SIG-M5 treated with dmso at 0.1 percent for 504 hours (cell line): ENCODE data around the gene CACNB2.
"Not testable (repeated sequence)": the region's sequence is repeated elsewhere in the genome, so short reads cannot be mapped to it uniquely, and the experiment has no call there.

Experiments
- DNase-seq: peaks from one replicate; lab custom pipeline; 2025; ENCODE audit not compliant: unreplicated experiment; lab: John Stamatoyannopoulos, UW

The CACNB2 gene

GRCh38 chr10:18561861-18562551, 421.8 kb downstream of the CACNB2 start:
- no peak for DNase-seq

DNA sequence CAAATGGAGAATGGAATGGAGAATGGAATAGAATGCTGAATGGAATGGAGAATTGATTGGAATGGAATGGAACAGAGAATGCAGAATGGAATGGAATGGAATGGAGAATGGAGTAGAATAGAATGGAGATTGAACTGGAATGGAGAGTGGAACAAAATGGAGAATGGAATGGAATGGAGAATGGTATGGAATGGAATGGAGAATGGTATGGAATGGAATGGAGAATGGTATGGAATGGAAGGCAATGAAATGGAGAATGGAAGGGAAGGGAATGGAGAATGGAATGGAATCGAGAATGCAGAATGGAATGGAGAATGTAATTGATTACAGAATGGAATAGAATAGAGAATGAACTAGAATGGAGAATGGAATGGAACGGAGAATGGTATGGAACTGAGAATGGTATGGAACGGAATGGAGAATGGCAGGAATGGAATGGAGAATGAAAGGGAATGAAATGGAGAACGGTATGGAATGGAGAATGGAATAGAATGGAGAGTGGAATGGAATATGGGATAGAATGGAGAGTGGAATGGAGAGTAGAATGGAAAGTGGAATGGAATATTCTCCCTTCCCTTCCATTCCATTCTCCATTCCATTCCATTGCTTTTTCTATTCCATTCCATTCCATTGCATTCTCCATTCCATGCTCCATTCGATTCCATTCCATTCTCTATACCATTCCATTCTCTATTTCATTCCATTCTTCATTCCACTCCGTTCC, 422.9 kb downstream of the CACNB2 start:
- no peak for DNase-seq

DNA sequence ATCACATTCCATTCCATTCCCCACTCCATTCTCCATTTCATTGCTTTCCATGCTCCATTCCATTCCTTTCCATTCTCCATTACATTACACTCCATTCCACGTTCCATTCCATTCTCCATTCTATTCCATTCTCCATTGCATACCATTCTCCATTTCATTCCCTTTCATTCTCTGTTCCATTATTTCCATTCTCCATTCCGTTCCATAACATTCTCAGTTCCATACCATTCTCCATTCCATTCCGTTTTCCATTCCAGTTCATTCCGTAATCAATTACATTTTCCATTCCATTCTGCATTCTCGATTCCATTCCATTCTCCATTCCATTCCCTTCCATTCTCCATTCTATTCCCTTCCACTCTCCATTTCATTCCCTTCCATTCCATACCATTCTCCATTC, 424.8 kb downstream of the CACNB2 start:
- DNase-seq: no peak

GRCh38 chr10:18566177-18566576, 426.0 kb downstream of the CACNB2 start:
- no peak for DNase-seq

- DNase-seq: no peak
Observed at GRCh38 chr10:18567343-18567856, 427.2 kb downstream of the CACNB2 start.

DNA sequence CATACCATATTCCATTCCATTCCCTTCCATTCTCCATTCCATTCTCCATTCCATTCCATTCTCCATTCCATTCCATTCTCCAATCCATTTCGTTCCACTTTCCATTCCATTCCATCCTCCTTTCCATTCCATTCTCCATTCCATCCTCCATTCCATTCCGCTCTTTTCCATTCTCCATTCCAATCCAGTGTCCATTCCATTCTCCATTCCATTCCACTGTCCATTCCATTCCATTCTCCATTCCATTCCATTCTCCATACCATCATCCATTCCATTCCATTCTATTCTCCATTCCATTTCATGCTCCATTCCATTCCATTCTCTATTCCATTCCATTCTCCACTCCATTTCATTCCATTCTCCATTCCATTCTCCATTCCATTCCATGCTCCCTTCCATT, 430.2 kb downstream of the CACNB2 start:
- DNase-seq: not testable (repeated sequence)

- DNase-seq: no peak
Observed at GRCh38 chr10:18571076-18571475, 430.9 kb downstream of the CACNB2 start.

GRCh38 chr10:18571780-18572179, 431.6 kb downstream of the CACNB2 start:
- DNase-seq: no peak

DNA sequence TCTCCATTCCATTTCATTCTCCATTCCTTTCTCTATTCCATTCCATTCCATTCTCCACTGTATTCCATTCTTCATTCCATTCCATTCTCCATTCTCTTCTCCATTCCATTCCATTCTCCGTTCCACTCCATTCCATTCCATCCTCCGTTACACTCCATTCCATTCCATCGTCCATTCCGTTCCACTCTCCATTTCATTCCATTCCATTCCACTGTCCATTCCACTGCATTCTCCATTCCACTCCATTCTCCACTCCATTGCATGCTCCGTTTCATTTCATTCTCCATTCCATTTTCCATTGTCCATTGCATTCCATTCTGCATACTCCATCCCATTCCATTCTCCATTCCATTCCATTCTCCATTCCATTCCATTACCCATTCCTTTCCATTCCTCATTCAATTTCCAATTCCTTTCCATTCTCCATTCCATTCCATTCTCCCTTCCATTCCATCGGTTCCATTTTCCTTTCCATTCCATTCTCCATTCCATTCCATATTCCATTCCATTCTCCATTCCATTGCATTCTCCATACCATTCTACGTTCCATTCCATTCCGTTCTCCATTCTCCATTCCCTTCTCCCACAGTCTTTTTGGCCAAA, 432.8 kb downstream of the CACNB2 start:
- DNase-seq: no peak

DNA sequence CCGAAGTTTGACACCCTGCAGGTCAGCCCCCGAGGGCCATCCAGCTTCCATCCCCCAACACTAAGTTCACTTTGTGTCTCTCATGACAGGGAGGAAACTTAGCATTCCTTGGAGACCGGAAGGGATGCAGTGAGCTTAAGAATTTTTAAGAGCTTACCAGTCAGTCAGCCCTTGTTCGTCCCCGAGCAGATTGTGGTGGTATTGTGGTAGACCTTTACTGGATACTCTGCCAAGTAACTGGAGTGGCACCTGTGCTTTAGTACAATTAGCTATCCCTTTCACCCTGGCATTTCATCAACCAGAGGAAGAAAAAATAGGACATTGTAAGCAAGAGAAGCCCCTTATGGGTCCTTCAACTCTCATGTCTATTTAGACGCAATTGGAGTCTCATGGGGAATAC, 436.4 kb downstream of the CACNB2 start:
- DNase-seq: no peak

GRCh38 chr10:18577823-18578685, 437.8 kb downstream of the CACNB2 start:
- DNase-seq: no peak

- DNase-seq: no peak
Observed at GRCh38 chr10:18582803-18583202, 442.6 kb downstream of the CACNB2 start.

DNA sequence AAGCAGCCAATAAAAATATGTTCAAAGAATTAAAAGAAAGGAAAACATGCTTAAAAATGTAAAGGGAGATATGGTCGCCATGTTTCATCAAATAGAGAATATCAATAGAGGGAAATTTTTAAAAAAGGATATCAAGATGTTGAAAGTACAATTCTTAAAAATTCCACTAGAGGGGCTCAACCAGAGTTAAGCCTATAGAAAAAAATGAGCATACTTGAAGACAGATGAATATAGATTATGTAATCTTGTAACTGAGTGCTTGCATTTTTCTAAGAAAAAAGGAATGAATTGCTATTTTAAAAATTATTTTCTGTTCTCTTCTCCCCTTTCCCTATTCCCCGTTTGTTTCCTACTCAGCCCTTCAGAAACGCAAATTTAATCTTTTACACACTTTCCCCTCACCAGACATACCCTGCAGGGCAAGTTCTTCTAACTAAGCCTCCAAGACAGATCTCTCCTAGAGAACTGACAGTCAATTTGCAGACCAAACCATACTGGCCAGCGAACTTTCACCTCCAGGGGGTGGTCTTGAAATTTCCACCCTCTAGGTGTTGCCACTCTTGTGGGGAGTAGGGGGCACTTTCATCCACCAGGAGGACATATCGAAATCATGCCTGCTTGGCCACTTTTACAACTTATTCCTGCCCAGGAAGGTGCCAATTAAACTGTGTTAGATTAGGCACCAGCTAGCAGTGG, 443.5 kb downstream of the CACNB2 start:
- DNase-seq: peak; percentile 36

- not testable (repeated sequence) for DNase-seq
Observed at GRCh38 chr10:18586637-18587036, 446.4 kb downstream of the CACNB2 start.

DNA sequence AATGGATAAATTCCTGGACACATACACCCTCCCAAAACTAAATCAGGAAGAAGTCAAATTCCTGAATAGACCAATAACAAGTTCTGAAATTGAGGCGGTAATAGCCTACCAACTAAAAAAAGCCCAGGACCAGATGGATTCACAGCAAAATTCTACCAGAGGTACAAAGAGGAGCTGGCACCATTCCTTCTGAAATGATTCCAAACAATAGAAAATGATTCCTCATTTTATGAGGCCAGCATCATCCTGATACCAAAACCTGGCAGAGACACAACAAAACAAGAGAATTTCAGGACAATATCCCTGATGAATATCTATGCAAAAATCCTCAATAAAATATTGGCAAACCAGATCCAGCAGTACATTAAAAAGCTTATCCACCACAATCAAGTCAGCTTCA, 450.9 kb downstream of the CACNB2 start:
- DNase-seq: not testable (repeated sequence)
